MV-4-11 (cell line): ENCODE measurements around the gene GALNT5.
"Not testable (repeated sequence)": the region's sequence is repeated elsewhere in the genome, so short reads cannot be mapped to it uniquely, and the experiment has no call there.

ENCODE experiments used
- DNase-seq: peaks from one replicate; lab custom pipeline; 2025; lab: John Stamatoyannopoulos, UW

Gene GALNT5

GRCh38 chr2:157251932-157252331 is 5.6 kb upstream of the GALNT5 start:
- DNase-seq, result no peak

DNA sequence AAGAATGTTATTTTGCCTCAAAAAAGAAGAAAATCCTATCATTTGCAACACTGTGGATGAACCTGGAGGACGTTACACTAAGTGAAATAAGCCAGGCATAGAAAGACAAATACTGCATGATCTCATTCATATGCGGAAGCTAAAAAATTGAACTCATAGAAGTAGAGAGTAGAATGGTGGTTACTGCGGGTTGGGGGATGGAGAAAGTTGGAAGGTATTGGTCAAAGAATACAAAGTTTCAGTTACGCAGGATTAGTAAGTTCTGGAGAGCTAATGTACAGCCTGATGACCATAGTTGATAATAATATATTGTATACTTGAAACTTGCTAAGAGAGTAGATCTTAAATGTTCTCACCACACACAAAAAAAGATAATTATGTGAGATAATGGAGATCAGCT is 5.0 kb upstream of the GALNT5 start:
- DNase-seq, result no peak

DNA sequence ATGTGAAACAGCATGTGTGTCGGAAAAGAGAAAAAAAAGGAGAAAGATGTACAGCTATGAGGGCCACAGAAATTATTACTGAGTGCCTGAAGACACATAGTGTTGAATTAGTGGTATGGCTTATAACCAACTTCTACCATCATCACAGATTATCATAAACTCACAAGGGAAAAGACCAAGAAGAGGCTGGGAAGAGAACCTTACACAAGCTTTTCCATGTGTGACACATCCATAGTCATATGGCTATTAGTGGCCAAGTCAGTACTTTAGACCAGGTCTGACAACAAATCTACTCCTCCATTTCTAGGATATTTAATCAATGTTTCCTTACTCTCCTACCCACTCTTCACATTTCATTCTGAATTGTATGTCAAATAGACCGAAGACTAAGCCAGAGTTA is 3.5 kb upstream of the GALNT5 start:
- DNase-seq, result no peak

GRCh38 chr2:157255746-157256145 is 1.8 kb upstream of the GALNT5 start:
- DNase-seq, result no peak

DNA sequence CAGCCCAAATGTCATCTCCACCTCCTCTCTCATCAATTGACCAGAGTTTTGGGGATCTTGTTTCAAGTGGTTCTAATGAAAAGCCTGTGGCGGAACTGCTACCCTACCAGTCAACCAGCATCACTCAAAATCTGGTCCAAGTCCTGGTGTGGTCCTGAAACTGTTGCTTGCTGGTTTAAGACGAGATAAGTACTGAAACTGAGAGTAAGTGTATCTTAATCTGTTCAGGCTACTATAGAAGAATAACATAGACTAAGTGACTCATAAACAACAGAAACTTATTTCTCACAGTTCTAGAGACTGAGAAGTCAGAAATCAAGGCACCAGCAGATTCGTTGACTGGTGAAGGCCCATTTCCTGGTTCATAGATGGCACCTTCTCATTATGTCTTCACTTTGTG is 879 bp upstream of the GALNT5 start:
- no peak for DNase-seq

DNA sequence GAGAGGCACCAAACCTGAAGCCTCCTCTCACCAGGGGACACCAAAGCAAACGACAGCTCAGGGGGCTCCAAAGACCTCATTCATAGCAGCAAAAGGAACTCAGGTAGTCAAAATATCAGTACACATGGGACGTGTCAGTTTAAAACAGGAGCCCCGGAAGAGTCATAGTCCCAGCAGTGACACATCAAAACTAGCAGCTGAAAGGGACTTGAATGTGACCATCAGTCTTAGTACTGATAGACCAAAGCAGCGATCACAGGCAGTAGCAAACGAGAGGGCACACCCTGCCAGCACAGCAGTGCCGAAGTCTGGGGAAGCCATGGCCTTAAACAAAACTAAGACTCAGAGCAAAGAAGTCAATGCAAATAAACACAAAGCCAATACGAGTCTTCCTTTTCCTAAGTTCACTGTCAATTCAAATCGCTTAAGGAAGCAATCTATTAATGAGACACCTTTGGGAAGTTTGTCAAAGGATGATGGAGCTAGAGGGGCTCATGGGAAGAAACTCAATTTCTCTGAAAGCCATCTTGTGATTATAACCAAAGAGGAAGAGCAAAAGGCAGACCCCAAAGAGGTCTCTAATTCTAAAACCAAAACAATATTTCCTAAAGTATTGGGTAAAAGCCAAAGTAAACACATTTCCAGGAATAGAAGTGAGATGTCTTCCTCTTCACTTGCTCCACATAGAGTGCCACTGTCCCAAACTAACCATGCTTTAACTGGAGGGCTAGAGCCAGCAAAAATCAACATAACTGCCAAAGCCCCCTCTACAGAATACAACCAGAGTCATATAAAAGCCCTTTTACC is 1.2 kb downstream of the GALNT5 start:
- DNase-seq, result no peak

DNA sequence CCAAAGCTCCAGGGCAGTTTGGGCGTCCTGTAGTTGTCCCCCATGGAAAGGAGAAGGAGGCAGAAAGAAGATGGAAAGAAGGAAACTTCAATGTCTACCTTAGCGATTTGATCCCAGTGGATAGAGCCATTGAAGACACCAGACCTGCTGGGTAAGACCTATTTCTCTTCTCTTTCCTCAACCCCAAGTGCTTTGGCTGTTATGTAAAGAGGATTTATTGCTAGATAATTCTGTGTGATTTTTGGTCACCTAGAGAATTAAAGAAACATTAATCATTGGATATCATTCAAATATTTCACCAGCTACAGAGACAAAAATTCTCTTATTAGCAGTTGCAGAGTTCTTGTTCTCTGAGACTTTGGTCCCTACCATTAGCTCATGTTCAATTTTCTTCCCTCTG is 1.9 kb downstream of the GALNT5 start:
- DNase-seq, result no peak

GRCh38 chr2:157259960-157260359 is 2.5 kb downstream of the GALNT5 start:
- DNase-seq, result no peak

DNA sequence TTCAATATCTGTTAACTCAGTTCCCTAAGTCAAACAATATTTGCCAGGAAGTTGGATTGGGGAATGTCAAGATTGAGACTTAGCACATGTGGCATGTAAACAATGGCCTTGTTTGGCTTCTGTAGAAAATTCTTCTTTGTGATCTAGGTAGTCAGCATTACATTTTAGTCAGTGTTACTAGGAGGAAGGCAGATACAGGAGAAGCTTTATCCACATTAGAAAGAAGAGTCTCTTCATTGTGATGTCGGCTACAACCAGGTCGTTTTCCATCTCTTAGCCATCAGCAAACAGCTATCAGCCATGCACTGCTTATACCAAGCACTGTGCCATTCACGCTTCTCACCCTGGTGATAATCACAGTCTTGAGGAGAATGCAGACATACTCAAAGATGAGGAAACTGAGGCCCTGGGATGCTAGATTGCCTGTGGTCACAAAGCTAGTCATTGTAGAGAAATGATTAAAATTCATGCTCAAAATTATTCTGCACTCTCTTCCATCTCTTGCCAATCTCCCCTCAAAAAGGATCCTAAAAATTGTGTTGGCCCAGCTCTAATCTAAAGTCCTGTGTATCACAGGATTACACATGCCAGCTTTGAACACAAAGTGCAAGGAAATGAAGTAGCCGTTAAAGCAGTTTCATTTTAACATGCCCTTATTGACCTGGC is 3.2 kb downstream of the GALNT5 start:
- no peak for DNase-seq

- no peak for DNase-seq
These were observed 3.8 kb downstream of the GALNT5 start for GRCh38 chr2:157261199-157261782.

DNA sequence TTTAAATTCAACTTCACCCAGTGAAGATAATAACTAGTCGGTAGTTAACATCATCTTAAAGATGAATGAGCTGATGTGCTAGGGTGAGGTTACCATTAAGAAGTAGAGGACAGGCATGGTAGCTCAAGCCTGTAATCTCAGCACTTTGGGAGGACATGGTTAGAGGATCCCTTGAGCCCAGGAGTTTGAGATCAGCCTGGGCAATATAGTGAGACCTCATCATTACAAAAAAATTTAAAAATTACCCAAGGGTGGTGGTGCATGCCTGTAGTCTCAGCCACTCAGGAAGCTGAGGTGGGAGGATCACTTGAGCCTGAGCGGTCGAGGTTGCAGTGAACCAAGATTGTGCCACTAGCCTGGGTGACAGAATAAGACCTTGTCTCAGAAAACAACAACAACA is 4.7 kb downstream of the GALNT5 start:
- no peak for DNase-seq

DNA sequence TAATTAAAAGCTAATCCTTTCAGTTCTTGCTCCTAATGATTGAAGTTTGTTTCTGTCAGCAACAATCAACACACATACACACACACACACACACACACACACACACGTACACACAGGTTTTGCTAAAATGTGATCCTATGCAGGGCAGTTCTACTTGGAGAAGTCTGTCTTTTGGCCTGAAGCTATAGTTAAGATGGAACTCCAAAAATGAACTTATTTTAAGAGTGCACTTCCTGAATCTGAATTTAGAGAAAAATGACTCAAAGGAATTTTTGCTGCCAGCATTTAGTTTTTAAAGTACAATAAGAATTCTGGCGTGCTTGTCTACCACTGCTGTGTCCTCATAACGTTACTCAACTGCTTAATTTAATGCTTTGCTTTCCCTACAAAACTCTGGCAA is 6.6 kb downstream of the GALNT5 start:
- no peak for DNase-seq

- no peak for DNase-seq
These were observed 8.3 kb downstream of the GALNT5 start for GRCh38 chr2:157265825-157266224.

- DNase-seq, result no peak
These were observed 10.0 kb downstream of the GALNT5 start for GRCh38 chr2:157267476-157267875.

DNA sequence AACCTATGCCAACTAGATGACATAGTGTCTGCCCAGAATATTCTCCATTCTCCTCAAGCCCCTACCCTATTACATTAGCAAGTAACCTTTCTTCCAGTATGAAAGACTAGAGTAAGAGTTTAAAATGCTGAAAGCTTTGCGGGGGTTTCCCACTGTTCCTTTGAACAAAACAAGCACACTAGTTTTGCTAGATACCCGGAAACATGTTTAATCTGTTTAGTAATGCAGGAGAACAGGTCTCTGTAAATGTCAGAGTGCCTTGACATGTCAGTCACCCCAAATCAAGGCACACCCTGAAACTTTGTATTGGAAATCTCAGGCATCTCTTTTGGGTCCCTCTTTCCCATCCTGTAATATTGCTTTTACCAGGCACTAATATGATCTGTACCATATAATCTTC is 11.6 kb downstream of the GALNT5 start:
- no peak for DNase-seq

DNA sequence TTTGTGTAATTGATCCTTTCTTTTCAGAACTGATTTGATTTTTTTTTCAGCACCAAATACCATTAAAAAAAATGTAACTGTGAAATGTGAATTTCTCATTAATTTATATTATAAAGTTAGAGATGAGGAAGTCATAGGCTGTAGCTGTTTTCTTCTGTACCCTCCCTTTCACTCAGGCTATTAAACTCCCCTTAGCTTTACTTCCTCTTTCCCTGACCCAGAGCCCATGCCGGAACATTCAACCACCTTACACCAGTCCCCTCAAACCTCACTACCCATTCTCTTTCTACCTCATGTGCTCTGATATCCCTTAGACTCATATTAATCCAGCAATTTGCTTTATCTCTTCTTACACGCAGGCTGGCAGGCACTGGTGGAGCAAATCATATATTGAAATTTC is 12.4 kb downstream of the GALNT5 start:
- DNase-seq, result peak; percentile 60

DNA sequence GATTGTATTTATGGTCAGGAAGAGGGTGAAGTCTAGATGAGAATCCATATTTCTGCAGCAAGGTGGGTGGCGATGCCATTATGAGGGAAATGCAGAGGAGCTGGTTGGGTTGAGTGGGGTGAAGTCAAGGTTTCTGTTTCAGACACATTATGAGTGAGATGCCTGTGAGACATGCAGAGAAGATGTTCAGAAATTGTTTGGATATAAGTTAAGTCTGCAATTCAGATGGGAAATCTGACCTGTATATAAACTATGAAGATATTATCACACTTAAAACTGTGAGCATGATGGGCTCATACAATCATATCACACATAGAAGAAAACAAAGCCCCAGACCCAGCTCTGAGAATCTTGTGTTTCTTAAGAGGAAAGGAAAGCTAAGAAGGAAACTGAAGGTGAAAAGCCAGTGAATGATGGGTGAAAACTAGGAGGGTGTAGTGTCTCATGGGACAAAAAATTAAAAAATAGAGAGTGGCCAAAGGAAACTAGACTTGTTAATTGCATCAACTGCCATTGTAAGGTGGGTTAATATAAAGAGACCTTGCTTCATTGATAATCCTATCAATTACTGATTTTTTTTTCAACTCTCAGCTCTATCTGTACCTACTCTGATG is 14.2 kb downstream of the GALNT5 start:
- no peak for DNase-seq

DNA sequence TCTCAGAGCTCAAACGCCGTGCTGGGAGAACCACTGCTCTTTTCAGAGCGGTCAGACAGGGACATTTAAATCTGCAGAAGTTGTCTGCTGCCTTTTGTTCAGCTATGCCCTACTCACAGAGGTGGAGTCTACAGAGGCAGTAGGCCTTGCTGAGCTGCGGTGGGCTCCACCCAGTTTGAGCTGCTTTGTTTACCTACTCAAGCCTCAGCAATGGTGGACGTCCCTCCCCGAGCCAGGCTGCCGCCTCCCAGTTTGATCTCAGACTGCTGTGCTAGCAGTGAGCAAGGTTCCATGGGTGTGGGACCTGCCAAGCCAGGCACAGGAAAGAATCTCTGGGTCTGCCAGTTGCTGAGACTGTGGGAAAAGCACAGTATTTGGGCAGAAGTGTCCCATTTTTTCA is 21.8 kb downstream of the GALNT5 start:
- not testable (repeated sequence) for DNase-seq

GRCh38 chr2:157281316-157281715 is 23.8 kb downstream of the GALNT5 start:
- no peak for DNase-seq

DNA sequence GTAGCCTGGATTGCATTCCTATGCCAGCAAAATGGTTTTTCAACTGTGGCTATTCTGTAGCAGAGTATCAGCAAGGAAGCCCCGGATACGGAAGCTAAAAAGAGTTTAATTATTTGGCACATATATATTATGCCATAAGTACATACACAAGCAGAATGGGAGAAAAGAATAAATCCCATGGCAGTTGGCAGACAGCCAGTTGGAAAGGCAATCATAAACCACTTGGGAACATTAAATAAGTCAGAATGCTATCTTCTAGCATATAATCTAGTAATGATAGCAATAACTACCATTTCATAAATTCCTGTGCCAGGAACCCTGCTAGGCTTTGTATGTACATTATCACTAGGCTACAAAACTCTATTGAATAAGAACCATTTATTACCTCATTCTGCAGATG is 26.0 kb downstream of the GALNT5 start:
- no peak for DNase-seq

DNA sequence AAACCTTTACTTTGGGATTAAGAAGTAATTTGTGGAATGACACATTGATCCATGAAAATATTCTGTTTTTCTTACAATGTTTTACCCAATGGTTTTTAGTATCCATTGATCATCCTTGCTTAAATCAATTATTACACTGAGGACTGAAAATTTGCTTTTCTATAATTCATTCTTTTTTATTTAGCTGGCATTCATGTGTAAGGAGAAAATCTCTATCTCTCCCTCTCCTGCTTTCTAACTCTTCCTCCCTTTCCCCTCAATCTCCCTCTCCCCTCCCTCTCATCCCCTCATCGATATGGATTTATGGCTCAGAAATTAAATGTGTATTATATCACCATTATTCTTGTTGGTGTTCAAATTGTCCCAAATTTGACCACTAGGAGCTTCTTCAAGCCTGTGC is 29.7 kb downstream of the GALNT5 start:
- no peak for DNase-seq

DNA sequence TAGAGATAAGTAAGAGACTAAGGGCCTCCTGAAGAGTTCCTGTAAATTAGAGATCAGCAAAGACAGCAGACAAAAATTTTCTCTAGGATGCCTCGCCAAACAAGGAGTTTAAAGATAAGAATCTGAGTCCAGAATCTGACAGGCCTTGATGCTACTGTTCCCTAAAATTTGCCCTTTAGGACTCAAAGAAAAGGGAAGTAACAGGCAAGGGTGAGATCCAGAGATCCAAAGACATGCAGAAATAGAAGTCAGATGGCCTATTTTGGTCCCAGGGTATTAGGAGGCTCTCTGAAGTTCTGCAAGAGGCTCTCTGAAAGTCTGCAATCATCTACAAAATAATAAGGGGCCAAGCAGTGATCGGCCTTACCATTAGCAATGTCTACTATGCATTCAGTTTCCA is 33.0 kb downstream of the GALNT5 start:
- DNase-seq, result peak; percentile 59

- no peak for DNase-seq
These were observed 33.5 kb downstream of the GALNT5 start for GRCh38 chr2:157291018-157291417.
